GM23338 (cell line): ENCODE data around the gene LAMB3. TPM values are rescaled to one million over a fixed set of nuclear protein-coding genes. Genes with fewer than 3 reads are reported as not detected.

ENCODE experiments used
- ATAC-seq: fragments of 200-7000 bp; cut with Tn5 transposase; 3 replicates; pipeline ENCODE4 v1.9.1; 2020
- DNase-seq: peaks from one replicate; pipeline ENCODE4 v3.0.0-alpha.2; 2015; ENCODE audit warnings: low spot score
- H2AFZ ChIP-seq: fragments of 200-600 bp; sonication (generic); 2 replicates; pipeline ENCODE4 v1.8.0; 2016; ENCODE audit warnings: antibody characterized with exemption, mild to moderate bottlenecking, moderate library complexity
- H3F3A ChIP-seq: fragments of 200-600 bp; sonication (generic); replicated peaks from 2 replicates; pipeline ENCODE4 v1.8.0; 2017; ENCODE audit warnings: antibody characterized with exemption, mixed run types, low read depth
- H3K27ac ChIP-seq: fragments of 200-600 bp; sonication (generic); 2 replicates; pipeline ENCODE4 v1.6.1; 2016; ENCODE audit warnings: low read depth
- H3K27me3 ChIP-seq: fragments of 200-600 bp; sonication (generic); 2 replicates; pipeline ENCODE4 v1.8.0; 2016; ENCODE audit warnings: mild to moderate bottlenecking, mixed run types, moderate library complexity; ENCODE audit not compliant: insufficient read depth
- H3K36me3 ChIP-seq: fragments of 200-600 bp; sonication (generic); 2 replicates; pipeline ENCODE4 v1.8.0; 2016; ENCODE audit warnings: mild to moderate bottlenecking; ENCODE audit not compliant: insufficient read depth
- H3K4me1 ChIP-seq: fragments of 200-600 bp; sonication (generic); 2 replicates; pipeline ENCODE4 v1.8.0; 2016; ENCODE audit warnings: mild to moderate bottlenecking, moderate library complexity; ENCODE audit not compliant: insufficient read depth
- H3K4me2 ChIP-seq: fragments of 200-600 bp; sonication (generic); 2 replicates; pipeline ENCODE4 v1.7.1; 2017; ENCODE audit warnings: mixed run types
- H3K4me3 ChIP-seq: fragments of 200-600 bp; sonication (generic); 2 replicates; pipeline ENCODE4 v1.6.1; 2016; ENCODE audit warnings: mixed run types
- H3K79me2 ChIP-seq: fragments of 200-600 bp; sonication (generic); replicated peaks from 2 replicates; pipeline ENCODE4 v1.8.0; 2017; ENCODE audit warnings: mild to moderate bottlenecking; ENCODE audit not compliant: insufficient read depth
- H3K9me2 ChIP-seq: fragments of 200-600 bp; sonication (generic); 2 replicates; pipeline ENCODE4 v1.8.0; 2017; ENCODE audit not compliant: insufficient read depth
- H4K20me1 ChIP-seq: fragments of 200-600 bp; sonication (generic); replicated peaks from 2 replicates; pipeline ENCODE4 v1.8.0; 2017; ENCODE audit warnings: mild to moderate bottlenecking; ENCODE audit not compliant: insufficient read depth
- H3K27ac Mint-ChIP-seq: 2 replicates; pipeline ENCODE4 v1.8.0; 2020; ENCODE audit warnings: inconsistent platforms, mild to moderate bottlenecking, moderate library complexity, mixed read lengths
- H3K27me3 Mint-ChIP-seq: 3 replicates; pipeline ENCODE4 v1.8.0; 2022; ENCODE audit warnings: low read depth, mild to moderate bottlenecking, moderate library complexity, mixed read lengths, inconsistent platforms; ENCODE audit not compliant: insufficient read depth, poor library complexity
- H3K36me3 Mint-ChIP-seq: 3 replicates; pipeline ENCODE4 v1.8.0; 2021; ENCODE audit warnings: low read depth, mild to moderate bottlenecking, inconsistent platforms, moderate library complexity, mixed read lengths
- H3K4me1 Mint-ChIP-seq: 3 replicates; pipeline ENCODE4 v1.8.0; 2020; ENCODE audit warnings: mild to moderate bottlenecking, inconsistent platforms, mixed read lengths
- H3K4me3 Mint-ChIP-seq: 3 replicates; pipeline ENCODE4 v1.8.0; 2021; ENCODE audit warnings: moderate library complexity, mild to moderate bottlenecking, inconsistent platforms, mixed read lengths
- H3K9me3 Mint-ChIP-seq: 3 replicates; pipeline ENCODE4 v1.8.0; 2020; ENCODE audit warnings: moderate library complexity, mild to moderate bottlenecking, inconsistent platforms, mixed read lengths
- CREB1 ChIP-seq: fragments of 250-450 bp; sonication (Bioruptor Pico); IDR thresholded peaks from 2 replicates; pipeline ENCODE4 v1.5.0; 2020; ENCODE audit warnings: low read depth, mild to moderate bottlenecking, moderate library complexity
- POLR2AphosphoS5 ChIP-seq: IDR thresholded peaks from 2 replicates; pipeline ENCODE4 v1.6.1; 2016; ENCODE audit warnings: antibody characterized with exemption, low read depth
- STAT1 ChIP-seq: IDR thresholded peaks from one replicate; pipeline ENCODE4 v1.6.1; 2016; ENCODE audit warnings: antibody characterized with exemption; ENCODE audit not compliant: unreplicated experiment
- ZNF114 ChIP-seq: fragments of 250-450 bp; sonication (Bioruptor Pico); IDR thresholded peaks from 2 replicates; pipeline ENCODE4 v1.5.0; 2020; ENCODE audit warnings: mild to moderate bottlenecking, moderate library complexity
- polyA plus RNA-seq: library from polyadenylated mRNA; unstranded; fragments of >200 nt; fragmentation: Nextera tagmentation; extraction: Ambion mirVana; gene quantifications from 2 replicates; pipeline ENCODE4 v1.2.1, GENCODE V29; 2016
- total RNA-seq: library from RNA; depleted of rRNA; stranded (reverse); fragments of >200 nt; shearing (Covaris generic); gene quantifications from 2 replicates; pipeline ENCODE4 v1.2.3, GENCODE V29; 2014
- TF ChIP-seq, protein P1 (sequence below): fragments of 250-450 bp; sonication (Bioruptor Pico); IDR thresholded peaks from 2 replicates; pipeline ENCODE4 v1.5.0; 2020; ENCODE audit warnings: mild to moderate bottlenecking, moderate library complexity
- TF ChIP-seq, protein P2 (sequence below), 2 experiments: fragments of 200-600 bp in 1 of 2; sonication (generic) in 1 of 2; conservative IDR thresholded peaks; 2 replicates each; pipeline versions ENCODE4 v1.5.1 to v1.6.1; 2016 to 2017; ENCODE audit warnings: antibody characterized with exemption in 2 of 2, low read depth in 2 of 2, mild to moderate bottlenecking in 2 of 2, moderate library complexity in 1 of 2

Gene LAMB3
- total and polyA plus RNA-seq, 2 experiments from 2014 or later = 0.05 to 0.52 TPM

DNA sequence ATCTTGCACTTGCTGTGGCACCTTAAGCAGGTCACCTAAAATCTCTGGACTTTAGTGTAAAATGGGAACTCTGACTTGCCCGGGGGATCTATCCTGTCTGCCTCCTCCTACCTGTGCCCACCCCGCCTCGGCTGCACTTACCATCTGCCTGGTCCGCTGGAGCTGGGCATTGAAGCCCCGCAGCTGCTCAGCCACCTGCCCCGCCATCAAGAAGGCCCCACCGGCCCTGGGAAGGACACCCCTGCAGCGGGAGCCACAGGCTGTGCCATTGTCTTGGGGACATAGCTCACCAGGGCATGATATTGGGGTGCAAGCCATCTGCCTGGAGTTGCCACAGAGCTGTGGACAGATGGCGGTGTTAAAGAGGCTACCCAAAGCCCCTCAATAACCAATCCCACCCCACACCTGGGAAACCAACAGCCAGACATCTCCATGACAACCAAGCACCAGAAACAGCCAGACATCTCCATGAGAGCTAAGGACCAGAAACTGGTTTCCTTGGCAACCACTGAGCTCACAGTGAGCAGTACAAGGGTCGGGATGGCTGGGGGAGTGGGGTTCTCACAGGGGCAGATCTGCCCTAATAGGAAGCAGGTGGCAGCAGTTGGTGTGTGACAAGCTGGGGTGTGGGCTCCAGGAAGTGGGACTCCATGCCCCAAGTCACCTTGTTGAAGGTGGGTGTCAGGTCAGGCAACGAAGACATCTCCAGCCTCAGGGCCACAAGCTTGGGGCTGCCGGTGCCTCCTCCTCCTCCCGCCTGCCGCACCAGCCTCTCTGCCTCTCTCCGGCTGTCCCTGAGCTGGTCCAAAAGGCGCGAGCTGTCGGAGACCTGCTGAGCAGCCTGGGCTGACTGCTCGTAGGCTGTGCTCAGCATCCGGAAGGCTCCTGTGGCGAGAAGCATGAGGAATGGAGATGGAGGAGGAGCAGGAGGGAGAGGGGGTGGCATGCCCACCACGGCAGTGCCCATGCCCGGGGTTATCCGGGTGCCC lies 29.1 kb downstream of the LAMB3 start (continued):
- TF ChIP-seq, protein P1, sequence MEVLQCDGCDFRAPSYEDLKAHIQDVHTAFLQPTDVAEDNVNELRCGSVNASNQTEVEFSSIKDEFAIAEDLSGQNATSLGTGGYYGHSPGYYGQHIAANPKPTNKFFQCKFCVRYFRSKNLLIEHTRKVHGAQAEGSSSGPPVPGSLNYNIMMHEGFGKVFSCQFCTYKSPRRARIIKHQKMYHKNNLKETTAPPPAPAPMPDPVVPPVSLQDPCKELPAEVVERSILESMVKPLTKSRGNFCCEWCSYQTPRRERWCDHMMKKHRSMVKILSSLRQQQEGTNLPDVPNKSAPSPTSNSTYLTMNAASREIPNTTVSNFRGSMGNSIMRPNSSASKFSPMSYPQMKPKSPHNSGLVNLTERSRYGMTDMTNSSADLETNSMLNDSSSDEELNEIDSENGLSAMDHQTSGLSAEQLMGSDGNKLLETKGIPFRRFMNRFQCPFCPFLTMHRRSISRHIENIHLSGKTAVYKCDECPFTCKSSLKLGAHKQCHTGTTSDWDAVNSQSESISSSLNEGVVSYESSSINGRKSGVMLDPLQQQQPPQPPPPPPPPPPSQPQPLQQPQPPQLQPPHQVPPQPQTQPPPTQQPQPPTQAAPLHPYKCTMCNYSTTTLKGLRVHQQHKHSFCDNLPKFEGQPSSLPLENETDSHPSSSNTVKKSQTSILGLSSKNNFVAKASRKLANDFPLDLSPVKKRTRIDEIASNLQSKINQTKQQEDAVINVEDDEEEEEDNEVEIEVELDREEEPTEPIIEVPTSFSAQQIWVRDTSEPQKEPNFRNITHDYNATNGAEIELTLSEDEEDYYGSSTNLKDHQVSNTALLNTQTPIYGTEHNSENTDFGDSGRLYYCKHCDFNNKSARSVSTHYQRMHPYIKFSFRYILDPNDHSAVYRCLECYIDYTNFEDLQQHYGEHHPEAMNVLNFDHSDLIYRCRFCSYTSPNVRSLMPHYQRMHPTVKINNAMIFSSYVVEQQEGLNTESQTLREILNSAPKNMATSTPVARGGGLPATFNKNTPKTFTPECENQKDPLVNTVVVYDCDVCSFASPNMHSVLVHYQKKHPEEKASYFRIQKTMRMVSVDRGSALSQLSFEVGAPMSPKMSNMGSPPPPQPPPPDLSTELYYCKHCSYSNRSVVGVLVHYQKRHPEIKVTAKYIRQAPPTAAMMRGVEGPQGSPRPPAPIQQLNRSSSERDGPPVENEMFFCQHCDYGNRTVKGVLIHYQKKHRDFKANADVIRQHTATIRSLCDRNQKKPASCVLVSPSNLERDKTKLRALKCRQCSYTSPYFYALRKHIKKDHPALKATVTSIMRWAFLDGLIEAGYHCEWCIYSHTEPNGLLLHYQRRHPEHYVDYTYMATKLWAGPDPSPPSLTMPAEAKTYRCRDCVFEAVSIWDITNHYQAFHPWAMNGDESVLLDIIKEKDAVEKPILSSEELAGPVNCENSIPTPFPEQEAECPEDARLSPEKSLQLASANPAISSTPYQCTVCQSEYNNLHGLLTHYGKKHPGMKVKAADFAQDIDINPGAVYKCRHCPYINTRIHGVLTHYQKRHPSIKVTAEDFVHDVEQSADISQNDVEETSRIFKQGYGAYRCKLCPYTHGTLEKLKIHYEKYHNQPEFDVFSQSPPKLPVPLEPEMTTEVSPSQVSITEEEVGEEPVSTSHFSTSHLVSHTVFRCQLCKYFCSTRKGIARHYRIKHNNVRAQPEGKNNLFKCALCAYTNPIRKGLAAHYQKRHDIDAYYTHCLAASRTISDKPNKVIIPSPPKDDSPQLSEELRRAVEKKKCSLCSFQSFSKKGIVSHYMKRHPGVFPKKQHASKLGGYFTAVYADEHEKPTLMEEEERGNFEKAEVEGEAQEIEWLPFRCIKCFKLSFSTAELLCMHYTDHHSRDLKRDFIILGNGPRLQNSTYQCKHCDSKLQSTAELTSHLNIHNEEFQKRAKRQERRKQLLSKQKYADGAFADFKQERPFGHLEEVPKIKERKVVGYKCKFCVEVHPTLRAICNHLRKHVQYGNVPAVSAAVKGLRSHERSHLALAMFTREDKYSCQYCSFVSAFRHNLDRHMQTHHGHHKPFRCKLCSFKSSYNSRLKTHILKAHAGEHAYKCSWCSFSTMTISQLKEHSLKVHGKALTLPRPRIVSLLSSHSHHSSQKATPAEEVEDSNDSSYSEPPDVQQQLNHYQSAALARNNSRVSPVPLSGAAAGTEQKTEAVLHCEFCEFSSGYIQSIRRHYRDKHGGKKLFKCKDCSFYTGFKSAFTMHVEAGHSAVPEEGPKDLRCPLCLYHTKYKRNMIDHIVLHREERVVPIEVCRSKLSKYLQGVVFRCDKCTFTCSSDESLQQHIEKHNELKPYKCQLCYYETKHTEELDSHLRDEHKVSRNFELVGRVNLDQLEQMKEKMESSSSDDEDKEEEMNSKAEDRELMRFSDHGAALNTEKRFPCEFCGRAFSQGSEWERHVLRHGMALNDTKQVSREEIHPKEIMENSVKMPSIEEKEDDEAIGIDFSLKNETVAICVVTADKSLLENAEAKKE (CRISPR knock-in tag) = no peak
- TF ChIP-seq, protein P2, sequence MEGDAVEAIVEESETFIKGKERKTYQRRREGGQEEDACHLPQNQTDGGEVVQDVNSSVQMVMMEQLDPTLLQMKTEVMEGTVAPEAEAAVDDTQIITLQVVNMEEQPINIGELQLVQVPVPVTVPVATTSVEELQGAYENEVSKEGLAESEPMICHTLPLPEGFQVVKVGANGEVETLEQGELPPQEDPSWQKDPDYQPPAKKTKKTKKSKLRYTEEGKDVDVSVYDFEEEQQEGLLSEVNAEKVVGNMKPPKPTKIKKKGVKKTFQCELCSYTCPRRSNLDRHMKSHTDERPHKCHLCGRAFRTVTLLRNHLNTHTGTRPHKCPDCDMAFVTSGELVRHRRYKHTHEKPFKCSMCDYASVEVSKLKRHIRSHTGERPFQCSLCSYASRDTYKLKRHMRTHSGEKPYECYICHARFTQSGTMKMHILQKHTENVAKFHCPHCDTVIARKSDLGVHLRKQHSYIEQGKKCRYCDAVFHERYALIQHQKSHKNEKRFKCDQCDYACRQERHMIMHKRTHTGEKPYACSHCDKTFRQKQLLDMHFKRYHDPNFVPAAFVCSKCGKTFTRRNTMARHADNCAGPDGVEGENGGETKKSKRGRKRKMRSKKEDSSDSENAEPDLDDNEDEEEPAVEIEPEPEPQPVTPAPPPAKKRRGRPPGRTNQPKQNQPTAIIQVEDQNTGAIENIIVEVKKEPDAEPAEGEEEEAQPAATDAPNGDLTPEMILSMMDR (conservative IDR thresholded peaks at IDR 0.05; ENCODE audit: low read depth in 2 of 2) = no peak

DNA sequence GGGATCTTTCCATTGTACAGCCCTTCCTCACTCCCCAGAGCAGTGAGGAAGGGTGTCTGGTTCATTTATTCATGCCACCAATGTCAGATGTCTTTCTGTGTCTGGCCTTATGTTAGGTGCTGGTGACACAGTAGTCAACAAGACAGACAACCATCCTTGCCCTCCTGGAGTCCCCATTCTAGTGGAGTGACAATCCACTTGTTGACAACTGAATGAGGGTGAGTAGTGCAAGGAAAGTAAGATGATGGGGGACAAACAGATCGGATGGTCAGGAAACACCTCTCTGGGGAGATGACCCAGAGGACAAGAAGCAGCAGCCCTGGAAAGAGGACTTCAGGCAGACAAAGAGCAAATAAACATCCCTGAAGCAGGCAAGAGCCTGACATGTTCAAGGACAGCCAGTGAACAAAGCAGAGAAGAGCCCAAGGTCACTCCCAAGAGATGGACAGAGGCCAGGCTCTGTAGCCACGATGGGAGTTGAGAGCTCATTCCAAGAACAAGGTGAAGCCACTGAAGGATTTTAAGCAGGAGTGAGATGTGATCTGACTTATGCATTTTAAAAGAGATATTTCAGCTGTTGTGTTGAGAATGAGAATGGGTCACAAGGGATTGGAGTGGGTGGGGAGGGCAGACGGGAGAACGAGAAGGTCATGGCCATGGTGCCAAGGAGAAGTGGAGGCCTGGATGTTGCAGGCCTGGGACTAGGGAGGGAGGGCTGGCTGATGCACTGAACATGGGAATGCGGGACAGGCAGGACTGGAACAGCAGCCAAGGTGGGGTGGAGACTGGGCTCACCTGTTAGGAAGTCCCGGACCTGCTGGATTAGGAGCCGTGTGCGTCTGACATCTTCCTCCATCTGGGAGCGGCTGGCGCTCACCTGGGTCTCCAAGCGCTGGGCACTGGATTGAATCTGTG lies 30.2 kb downstream of the LAMB3 start:
- no peaks in the 10 kb centered on the region for H3F3A ChIP-seq
- DNase-seq = no peak
- no peaks in the 10 kb centered on the region for H3K9me2 ChIP-seq
- no peak overlapping the region for H2AFZ ChIP-seq
- no peaks in the 10 kb centered on the region for H4K20me1 ChIP-seq
- no peaks in the 10 kb centered on the region; the same call in 2 of the 3 replicates for H3K36me3 Mint-ChIP-seq
- H3K27ac Mint-ChIP-seq = no peak overlapping the region
- peaks cover 10% of the 10 kb centered on the region for H3K27me3 Mint-ChIP-seq
- no peaks in the 10 kb centered on the region for H3K36me3 ChIP-seq
- H3K27ac ChIP-seq = no peak overlapping the region
- H3K4me1 ChIP-seq = no peaks in the 10 kb centered on the region
- no peak for ATAC-seq
- H3K27me3 ChIP-seq = no peaks in the 10 kb centered on the region
- H3K4me3 Mint-ChIP-seq = no peak overlapping the region
- no peak overlapping the region for H3K4me3 ChIP-seq
- no peaks in the 10 kb centered on the region for H3K79me2 ChIP-seq
- no peak overlapping the region for H3K4me2 ChIP-seq
- H3K9me3 Mint-ChIP-seq = no peaks in the 10 kb centered on the region; the same call in 2 of the 3 replicates
- peaks cover 3% of the 10 kb centered on the region; the same call in 1 of the 3 replicates for H3K4me1 Mint-ChIP-seq
- TF ChIP-seq STAT1 = no peak
- no peak for TF ChIP-seq POLR2AphosphoS5
- TF ChIP-seq ZNF114 (CRISPR knock-in tag) = no peak
- no peak for TF ChIP-seq CREB1
- TF ChIP-seq, protein P2 (conservative IDR thresholded peaks at IDR 0.05; ENCODE audit: low read depth in 2 of 2) = no peak
